WTC11 (cell line): ENCODE results near the gene NME2.

ENCODE experiments used
- FOXJ3 ChIP-seq: sonication (generic); formaldehyde crosslinking; IDR thresholded peaks from 2 replicates; pipeline ENCODE4 v1.9.0; 2021; ENCODE audit warnings: missing genetic modification reagents, mild to moderate bottlenecking, borderline replicate concordance
- MYBL2 ChIP-seq: sonication (generic); formaldehyde crosslinking; IDR thresholded peaks from 2 replicates; pipeline ENCODE4 v1.8.1; 2023; ENCODE audit warnings: mild to moderate bottlenecking, moderate library complexity, missing genetic modification reagents
- SP1 ChIP-seq: sonication (generic); formaldehyde crosslinking; conservative IDR thresholded peaks from 2 replicates; pipeline ENCODE4 v1.8.1; 2022; ENCODE audit warnings: missing genetic modification reagents
- TEAD4 ChIP-seq: sonication (generic); formaldehyde crosslinking; IDR thresholded peaks from 2 replicates; pipeline ENCODE4 v1.8.0; 2022; ENCODE audit warnings: mild to moderate bottlenecking, missing genetic modification reagents
- ZNF423 ChIP-seq: fragments of 250-450 bp; sonication (Bioruptor Pico); IDR thresholded peaks from 2 replicates; pipeline ENCODE4 v2.1.2; 2022; ENCODE audit warnings: mild to moderate bottlenecking, moderate library complexity
- TF ChIP-seq, protein P1 (sequence below): sonication (generic); formaldehyde crosslinking; IDR thresholded peaks from 2 replicates; pipeline ENCODE4 v1.8.1; 2023; ENCODE audit warnings: mild to moderate bottlenecking, missing genetic modification reagents, moderate library complexity
- TF ChIP-seq, protein P2 (sequence below): fragments of 200-600 bp; IDR thresholded peaks from 2 replicates; pipeline ENCODE4 v1.8.0; 2022; ENCODE audit warnings: antibody characterized with exemption
- TF ChIP-seq, protein P3 (sequence below): sonication (generic); formaldehyde crosslinking; IDR thresholded peaks from 2 replicates; pipeline ENCODE4 v1.8.0; 2022; ENCODE audit warnings: mild to moderate bottlenecking, missing genetic modification reagents
- TF ChIP-seq, protein P4 (sequence below): sonication (generic); formaldehyde crosslinking; IDR thresholded peaks from 2 replicates; pipeline ENCODE4 v1.8.1; 2022; ENCODE audit warnings: mild to moderate bottlenecking, missing genetic modification reagents, moderate library complexity, borderline replicate concordance
- TF ChIP-seq, protein P5 (sequence below): sonication (generic); formaldehyde crosslinking; IDR thresholded peaks from 2 replicates; pipeline ENCODE4 v1.8.1; 2022; ENCODE audit warnings: mild to moderate bottlenecking, moderate library complexity, missing genetic modification reagents

DNA sequence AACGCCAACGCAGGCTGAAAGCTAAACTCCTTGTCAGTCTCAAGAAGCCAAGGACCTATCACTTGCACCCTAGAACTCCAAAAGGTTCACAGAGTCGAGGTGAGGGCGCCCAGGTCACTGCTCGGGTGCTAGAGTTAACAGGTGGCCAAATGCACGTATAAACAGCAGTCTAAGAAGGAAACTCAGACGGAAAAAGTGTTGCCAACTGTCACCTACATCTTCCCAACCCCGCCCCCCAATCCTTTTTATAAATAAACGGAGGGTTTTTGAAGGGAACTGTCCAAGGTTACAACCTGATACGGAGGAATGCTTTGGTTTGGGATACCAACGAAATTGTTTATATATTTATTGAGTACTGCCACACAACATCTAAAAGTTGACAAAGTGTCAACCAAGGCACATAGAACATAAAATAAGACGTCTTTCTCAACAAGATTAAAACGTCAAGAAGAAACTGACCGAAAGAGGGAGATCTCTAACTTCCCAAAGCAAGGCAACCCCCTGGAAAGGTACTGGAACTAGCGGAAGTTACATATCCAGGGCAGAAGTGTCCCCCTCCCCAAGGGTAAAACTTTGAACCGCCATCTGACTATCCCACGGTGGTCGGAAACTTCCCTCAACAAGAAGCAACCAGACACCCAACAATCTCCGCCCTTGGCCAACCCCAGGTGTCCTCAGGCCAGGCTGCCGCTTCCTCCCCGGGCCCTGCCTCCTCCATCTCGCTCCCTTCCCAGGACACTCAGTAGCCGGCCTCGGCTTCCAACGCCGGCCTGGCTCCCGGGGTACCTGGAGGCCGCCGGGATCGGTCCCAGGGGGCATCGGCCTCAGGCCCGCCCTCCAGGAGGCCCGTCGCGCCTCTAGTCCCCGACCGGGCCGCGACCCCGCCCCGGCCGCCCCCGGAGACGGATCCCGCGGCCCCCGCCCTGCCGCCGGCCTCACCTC, 46.5 kb upstream of the NME2 start:
- TF ChIP-seq, protein P1, sequence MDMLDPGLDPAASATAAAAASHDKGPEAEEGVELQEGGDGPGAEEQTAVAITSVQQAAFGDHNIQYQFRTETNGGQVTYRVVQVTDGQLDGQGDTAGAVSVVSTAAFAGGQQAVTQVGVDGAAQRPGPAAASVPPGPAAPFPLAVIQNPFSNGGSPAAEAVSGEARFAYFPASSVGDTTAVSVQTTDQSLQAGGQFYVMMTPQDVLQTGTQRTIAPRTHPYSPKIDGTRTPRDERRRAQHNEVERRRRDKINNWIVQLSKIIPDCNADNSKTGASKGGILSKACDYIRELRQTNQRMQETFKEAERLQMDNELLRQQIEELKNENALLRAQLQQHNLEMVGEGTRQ: no peak
- TF ChIP-seq, protein P2, sequence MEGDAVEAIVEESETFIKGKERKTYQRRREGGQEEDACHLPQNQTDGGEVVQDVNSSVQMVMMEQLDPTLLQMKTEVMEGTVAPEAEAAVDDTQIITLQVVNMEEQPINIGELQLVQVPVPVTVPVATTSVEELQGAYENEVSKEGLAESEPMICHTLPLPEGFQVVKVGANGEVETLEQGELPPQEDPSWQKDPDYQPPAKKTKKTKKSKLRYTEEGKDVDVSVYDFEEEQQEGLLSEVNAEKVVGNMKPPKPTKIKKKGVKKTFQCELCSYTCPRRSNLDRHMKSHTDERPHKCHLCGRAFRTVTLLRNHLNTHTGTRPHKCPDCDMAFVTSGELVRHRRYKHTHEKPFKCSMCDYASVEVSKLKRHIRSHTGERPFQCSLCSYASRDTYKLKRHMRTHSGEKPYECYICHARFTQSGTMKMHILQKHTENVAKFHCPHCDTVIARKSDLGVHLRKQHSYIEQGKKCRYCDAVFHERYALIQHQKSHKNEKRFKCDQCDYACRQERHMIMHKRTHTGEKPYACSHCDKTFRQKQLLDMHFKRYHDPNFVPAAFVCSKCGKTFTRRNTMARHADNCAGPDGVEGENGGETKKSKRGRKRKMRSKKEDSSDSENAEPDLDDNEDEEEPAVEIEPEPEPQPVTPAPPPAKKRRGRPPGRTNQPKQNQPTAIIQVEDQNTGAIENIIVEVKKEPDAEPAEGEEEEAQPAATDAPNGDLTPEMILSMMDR: no peak
- TF ChIP-seq SP1 (CRISPR knock-in tag) (no peak), TEAD4 (CRISPR knock-in tag) (no peak), FOXJ3 (CRISPR knock-in tag) (no peak), ZNF423 (CRISPR knock-in tag) (no peak), MYBL2 (CRISPR knock-in tag) (no peak)
- TF ChIP-seq, protein P3, sequence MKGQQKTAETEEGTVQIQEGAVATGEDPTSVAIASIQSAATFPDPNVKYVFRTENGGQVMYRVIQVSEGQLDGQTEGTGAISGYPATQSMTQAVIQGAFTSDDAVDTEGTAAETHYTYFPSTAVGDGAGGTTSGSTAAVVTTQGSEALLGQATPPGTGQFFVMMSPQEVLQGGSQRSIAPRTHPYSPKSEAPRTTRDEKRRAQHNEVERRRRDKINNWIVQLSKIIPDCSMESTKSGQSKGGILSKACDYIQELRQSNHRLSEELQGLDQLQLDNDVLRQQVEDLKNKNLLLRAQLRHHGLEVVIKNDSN (CRISPR knock-in tag): no peak
- TF ChIP-seq, protein P4, sequence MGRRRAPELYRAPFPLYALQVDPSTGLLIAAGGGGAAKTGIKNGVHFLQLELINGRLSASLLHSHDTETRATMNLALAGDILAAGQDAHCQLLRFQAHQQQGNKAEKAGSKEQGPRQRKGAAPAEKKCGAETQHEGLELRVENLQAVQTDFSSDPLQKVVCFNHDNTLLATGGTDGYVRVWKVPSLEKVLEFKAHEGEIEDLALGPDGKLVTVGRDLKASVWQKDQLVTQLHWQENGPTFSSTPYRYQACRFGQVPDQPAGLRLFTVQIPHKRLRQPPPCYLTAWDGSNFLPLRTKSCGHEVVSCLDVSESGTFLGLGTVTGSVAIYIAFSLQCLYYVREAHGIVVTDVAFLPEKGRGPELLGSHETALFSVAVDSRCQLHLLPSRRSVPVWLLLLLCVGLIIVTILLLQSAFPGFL (CRISPR knock-in tag): no peak
- TF ChIP-seq, protein P5, sequence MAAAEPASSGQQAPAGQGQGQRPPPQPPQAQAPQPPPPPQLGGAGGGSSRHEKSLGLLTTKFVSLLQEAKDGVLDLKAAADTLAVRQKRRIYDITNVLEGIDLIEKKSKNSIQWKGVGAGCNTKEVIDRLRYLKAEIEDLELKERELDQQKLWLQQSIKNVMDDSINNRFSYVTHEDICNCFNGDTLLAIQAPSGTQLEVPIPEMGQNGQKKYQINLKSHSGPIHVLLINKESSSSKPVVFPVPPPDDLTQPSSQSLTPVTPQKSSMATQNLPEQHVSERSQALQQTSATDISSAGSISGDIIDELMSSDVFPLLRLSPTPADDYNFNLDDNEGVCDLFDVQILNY (CRISPR knock-in tag): no peak
